ENCODE results near the gene WDFY3.

The WDFY3 gene

GRCh38 chr4:84962102-84962501 lies 4.4 kb downstream of the WDFY3 start:
- peaks cover 3% of the 10 kb centered on the region for H3K4me1 ChIP-seq (ENCODE audit: insufficient read depth, poor library complexity, severe bottlenecking)
- ATAC-seq (ENCODE audit: low read depth), result no peak

DNA sequence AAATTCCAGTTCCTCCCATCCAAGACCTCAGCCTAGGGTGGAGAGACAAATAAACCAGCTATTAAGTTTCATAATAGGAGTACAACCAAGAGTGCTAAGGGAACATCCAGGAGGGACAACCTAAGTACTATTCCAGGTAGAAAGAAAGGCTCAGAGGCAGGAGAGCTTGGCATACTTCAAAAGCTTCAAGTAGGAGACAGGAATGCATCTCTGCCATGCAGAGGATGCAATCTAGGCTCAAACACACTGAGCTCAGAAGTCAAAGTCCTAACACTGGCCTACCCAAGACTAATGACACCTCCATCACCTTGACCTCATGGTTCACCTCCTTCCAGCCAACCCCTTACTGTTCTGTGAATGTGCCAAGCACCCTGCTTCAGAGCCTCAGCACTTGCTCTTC lies 8.1 kb downstream of the WDFY3 start:
- Histone ChIP-seq H3K9me3 (ENCODE audit: severe bottlenecking) (no peaks in the 10 kb centered on the region), H3K4me3 (ENCODE audit: severe bottlenecking) (no peak overlapping the region), H3K36me3 (ENCODE audit: low read depth) (0 out of 2 replicates have a peak, but pooled peaks cover under 1% of the 10 kb centered on the region), H3K27me3 (ENCODE audit: insufficient read depth, poor library complexity, severe bottlenecking) (no peaks in the 10 kb centered on the region), H3K27ac (ENCODE audit: poor library complexity, severe bottlenecking) (no peak overlapping the region), H3K4me1 (ENCODE audit: insufficient read depth, poor library complexity, severe bottlenecking) (peaks cover 13% of the 10 kb centered on the region)
- no peak for DNase-seq (ENCODE audit: low spot score)
- TF ChIP-seq, protein P1, sequence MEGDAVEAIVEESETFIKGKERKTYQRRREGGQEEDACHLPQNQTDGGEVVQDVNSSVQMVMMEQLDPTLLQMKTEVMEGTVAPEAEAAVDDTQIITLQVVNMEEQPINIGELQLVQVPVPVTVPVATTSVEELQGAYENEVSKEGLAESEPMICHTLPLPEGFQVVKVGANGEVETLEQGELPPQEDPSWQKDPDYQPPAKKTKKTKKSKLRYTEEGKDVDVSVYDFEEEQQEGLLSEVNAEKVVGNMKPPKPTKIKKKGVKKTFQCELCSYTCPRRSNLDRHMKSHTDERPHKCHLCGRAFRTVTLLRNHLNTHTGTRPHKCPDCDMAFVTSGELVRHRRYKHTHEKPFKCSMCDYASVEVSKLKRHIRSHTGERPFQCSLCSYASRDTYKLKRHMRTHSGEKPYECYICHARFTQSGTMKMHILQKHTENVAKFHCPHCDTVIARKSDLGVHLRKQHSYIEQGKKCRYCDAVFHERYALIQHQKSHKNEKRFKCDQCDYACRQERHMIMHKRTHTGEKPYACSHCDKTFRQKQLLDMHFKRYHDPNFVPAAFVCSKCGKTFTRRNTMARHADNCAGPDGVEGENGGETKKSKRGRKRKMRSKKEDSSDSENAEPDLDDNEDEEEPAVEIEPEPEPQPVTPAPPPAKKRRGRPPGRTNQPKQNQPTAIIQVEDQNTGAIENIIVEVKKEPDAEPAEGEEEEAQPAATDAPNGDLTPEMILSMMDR (IDR thresholded peaks at IDR 0.05; ENCODE audit: poor library complexity, severe bottlenecking), result no peak
- ATAC-seq (ENCODE audit: low read depth), result no peak

More at GRCh38 chr4:84962102-84962501, 4.4 kb downstream of the WDFY3 start:
- peaks cover 6% of the 10 kb centered on the region; the same call in 1 of the 2 replicates for H3K36me3 ChIP-seq (ENCODE audit: low read depth)
- no peak overlapping the region for H3K27ac ChIP-seq (ENCODE audit: poor library complexity, severe bottlenecking)
- no peak overlapping the region for H3K4me3 ChIP-seq (ENCODE audit: severe bottlenecking)
- no peaks in the 10 kb centered on the region for H3K9me3 ChIP-seq (ENCODE audit: severe bottlenecking)
- TF ChIP-seq, protein P1 (IDR thresholded peaks at IDR 0.05; ENCODE audit: poor library complexity, severe bottlenecking), result no peak
- no peak for DNase-seq (ENCODE audit: low spot score)
- H3K27me3 ChIP-seq (ENCODE audit: insufficient read depth, poor library complexity, severe bottlenecking), result no peaks in the 10 kb centered on the region

GRCh38 chr4:84957514-84958420 lies 8.7 kb downstream of the WDFY3 start:
- Histone ChIP-seq H3K9me3 (ENCODE audit: severe bottlenecking) (no peaks in the 10 kb centered on the region), H3K36me3 (ENCODE audit: low read depth) (no peaks in the 10 kb centered on the region), H3K4me3 (ENCODE audit: severe bottlenecking) (no peak overlapping the region), H3K4me1 (ENCODE audit: insufficient read depth, poor library complexity, severe bottlenecking) (peaks cover 20% of the 10 kb centered on the region), H3K27me3 (ENCODE audit: insufficient read depth, poor library complexity, severe bottlenecking) (no peaks in the 10 kb centered on the region), H3K27ac (ENCODE audit: poor library complexity, severe bottlenecking) (no peak overlapping the region)
- ATAC-seq (ENCODE audit: low read depth) (no peak), DNase-seq (ENCODE audit: low spot score) (no peak)
- TF ChIP-seq, protein P1 (IDR thresholded peaks at IDR 0.05; ENCODE audit: poor library complexity, severe bottlenecking), result no peak

DNA sequence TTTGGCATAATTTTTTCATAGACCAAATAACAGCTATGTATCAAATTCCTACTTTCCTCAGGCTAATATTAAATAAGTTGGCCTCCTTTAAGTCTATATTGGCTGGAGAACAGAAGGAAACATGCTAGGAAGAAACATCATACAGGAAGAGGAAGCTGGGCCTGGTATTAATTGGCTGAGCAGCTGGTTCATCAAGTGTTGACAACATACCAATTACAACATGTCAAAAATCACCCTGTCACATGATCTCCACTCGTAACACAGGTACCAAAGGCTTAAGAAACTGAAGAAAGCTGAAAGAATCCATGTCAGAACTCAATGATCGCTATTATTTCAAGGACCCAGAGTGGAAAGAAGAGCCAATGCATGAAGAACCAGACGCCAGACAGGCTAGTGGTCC lies 10.5 kb downstream of the WDFY3 start:
- TF ChIP-seq, protein P1 (IDR thresholded peaks at IDR 0.05; ENCODE audit: poor library complexity, severe bottlenecking), result no peak
- ATAC-seq (ENCODE audit: low read depth) (no peak), DNase-seq (ENCODE audit: low spot score) (no peak)
- Histone ChIP-seq H3K36me3 (ENCODE audit: low read depth) (no peaks in the 10 kb centered on the region), H3K27me3 (ENCODE audit: insufficient read depth, poor library complexity, severe bottlenecking) (no peaks in the 10 kb centered on the region), H3K27ac (ENCODE audit: poor library complexity, severe bottlenecking) (no peak overlapping the region), H3K4me3 (ENCODE audit: severe bottlenecking) (no peak overlapping the region), H3K4me1 (ENCODE audit: insufficient read depth, poor library complexity, severe bottlenecking) (peaks cover 32% of the 10 kb centered on the region), H3K9me3 (ENCODE audit: severe bottlenecking) (no peaks in the 10 kb centered on the region)
